ENCODE data around the gene DSG1. TPM values are rescaled to one million over a fixed set of nuclear protein-coding genes. Genes with fewer than 3 reads are reported as not detected.

The DSG1 gene
- total and polyA plus RNA-seq, 2 of the 13 experiments (the other 11 are each of a cell fraction or from before 2014, with no cell fraction given), result 0.04 TPM; not detected in 1

DNA sequence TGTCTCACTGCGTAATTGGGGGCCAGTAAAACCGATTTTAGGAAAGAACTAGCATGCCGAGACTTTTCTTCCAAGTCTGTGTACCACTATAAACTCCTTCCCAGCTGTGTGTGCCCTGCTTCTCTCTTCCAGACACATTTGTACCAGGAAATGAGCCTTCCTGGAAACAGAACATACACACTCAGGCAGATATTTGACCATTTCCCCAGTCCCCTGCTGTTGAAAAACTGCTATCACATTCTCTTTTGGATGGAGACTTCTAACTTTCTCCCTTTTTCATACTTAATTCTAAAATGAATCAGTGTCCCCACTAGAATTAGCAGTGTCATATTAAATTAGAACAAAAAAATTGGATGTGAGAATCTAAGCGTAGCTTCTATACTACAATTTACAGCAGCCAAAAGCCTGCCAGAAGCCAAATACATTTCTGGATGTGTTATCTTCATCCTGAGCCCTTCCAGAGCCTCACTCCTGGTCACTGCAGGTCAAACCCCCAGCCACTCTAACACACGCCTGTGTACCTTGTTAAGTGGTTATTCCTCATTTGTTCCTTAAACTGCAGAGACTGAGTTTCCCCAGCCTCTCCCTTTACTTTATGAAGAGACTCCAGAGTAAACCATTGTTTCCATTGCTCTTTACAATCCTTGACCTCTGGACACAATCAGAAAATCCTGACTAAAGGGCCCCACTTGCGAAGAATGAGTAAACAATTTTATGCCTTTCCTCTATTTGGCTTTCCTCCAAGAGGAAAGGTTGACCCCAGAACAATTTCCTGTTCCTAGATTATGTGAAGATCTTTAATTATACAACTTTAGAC is 79.0 kb downstream of the DSG1 start (continued):
- TF ChIP-seq SATB2 (CRISPR knock-in tag; IDR thresholded peaks at IDR 0.05) (no peak), ZNF34 (CRISPR knock-in tag; IDR thresholded peaks at IDR 0.05; ENCODE audit: borderline replicate concordance) (no peak), ZNF136 (CRISPR knock-in tag; IDR thresholded peaks at IDR 0.05; ENCODE audit: low read depth) (no peak), AKAP8 (CRISPR knock-in tag; IDR thresholded peaks at IDR 0.05) (no peak), ETS1 (CRISPR knock-in tag; IDR thresholded peaks at IDR 0.05) (no peak), ZNF343 (CRISPR knock-in tag; IDR thresholded peaks at IDR 0.05) (no peak), ZNF790 (CRISPR knock-in tag; IDR thresholded peaks at IDR 0.05; ENCODE audit: borderline replicate concordance) (no peak), ZNF264 (CRISPR knock-in tag; IDR thresholded peaks at IDR 0.05) (no peak), ZNF597 (CRISPR knock-in tag; IDR thresholded peaks at IDR 0.05) (no peak), GFI1 (CRISPR knock-in tag; IDR thresholded peaks at IDR 0.05; ENCODE audit: borderline replicate concordance) (peak; percentile 86), NAIF1 (CRISPR knock-in tag; IDR thresholded peaks at IDR 0.05; ENCODE audit: borderline replicate concordance) (no peak), ZNF549 (CRISPR knock-in tag; IDR thresholded peaks at IDR 0.05) (no peak), HOMEZ (CRISPR knock-in tag; IDR thresholded peaks at IDR 0.05; ENCODE audit: low read depth) (peak; percentile 87), THAP7 (CRISPR knock-in tag; IDR thresholded peaks at IDR 0.05) (no peak), POLR2AphosphoS2 (IDR thresholded peaks at IDR 0.05; ENCODE audit: low read depth, low read length) (no peak), ZFP36L1 (CRISPR knock-in tag; IDR thresholded peaks at IDR 0.05) (no peak), KDM4B (CRISPR knock-in tag; IDR thresholded peaks at IDR 0.05) (no peak), RBM22 (optimal IDR thresholded peaks at IDR 0.05; ENCODE audit: low read length) (no peak), RAD21 (CRISPR knock-in tag; IDR thresholded peaks at IDR 0.05) (peak; percentile 6; the same call in 1 of the 2 replicates)
- TF ChIP-seq, protein P1, sequence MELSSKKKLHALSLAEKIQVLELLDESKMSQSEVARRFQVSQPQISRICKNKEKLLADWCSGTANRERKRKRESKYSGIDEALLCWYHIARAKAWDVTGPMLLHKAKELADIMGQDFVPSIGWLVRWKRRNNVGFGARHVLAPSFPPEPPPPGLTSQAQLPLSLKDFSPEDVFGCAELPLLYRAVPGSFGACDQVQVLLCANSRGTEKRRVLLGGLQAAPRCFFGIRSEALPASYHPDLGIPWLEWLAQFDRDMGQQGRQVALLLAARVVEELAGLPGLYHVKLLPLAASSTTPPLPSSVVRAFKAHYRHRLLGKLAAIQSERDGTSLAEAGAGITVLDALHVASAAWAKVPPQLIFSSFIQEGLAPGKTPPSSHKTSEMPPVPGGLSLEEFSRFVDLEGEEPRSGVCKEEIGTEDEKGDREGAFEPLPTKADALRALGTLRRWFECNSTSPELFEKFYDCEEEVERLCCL (CRISPR knock-in tag; IDR thresholded peaks at IDR 0.05; ENCODE audit: borderline replicate concordance), result no peak
- TF ChIP-seq, protein P2, sequence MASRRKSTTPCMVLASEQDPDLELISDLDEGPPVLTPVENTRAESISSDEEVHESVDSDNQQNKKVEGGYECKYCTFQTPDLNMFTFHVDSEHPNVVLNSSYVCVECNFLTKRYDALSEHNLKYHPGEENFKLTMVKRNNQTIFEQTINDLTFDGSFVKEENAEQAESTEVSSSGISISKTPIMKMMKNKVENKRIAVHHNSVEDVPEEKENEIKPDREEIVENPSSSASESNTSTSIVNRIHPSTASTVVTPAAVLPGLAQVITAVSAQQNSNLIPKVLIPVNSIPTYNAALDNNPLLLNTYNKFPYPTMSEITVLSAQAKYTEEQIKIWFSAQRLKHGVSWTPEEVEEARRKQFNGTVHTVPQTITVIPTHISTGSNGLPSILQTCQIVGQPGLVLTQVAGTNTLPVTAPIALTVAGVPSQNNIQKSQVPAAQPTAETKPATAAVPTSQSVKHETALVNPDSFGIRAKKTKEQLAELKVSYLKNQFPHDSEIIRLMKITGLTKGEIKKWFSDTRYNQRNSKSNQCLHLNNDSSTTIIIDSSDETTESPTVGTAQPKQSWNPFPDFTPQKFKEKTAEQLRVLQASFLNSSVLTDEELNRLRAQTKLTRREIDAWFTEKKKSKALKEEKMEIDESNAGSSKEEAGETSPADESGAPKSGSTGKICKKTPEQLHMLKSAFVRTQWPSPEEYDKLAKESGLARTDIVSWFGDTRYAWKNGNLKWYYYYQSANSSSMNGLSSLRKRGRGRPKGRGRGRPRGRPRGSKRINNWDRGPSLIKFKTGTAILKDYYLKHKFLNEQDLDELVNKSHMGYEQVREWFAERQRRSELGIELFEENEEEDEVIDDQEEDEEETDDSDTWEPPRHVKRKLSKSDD (CRISPR knock-in tag; IDR thresholded peaks at IDR 0.05; ENCODE audit: low read depth), result no peak
